HEK293 (cell line): ENCODE data around the gene SERPINA6.

Experiments used
- CTCF ChIA-PET: fragments of 350-600 bp; formaldehyde crosslinking; extraction: SDS; loops from one replicate; lab custom pipeline; 2021; ENCODE audit warnings: antibody characterized with exemption; lab: Yijun Ruan, JAX
- POLR2A ChIA-PET: fragments of 300-600 bp; formaldehyde crosslinking; extraction: SDS; loops from one replicate; lab custom pipeline; 2020; ENCODE audit warnings: antibody characterized with exemption, inconsistent platforms; lab: Yijun Ruan, JAX
- H3K27ac ChIP-seq: fragments of 200-500 bp; sonication (Bioruptor generic); 2 replicates; pipeline ENCODE4 v1.5.1; 2014; ENCODE audit warnings: low read depth, low read length, control low read depth, inconsistent platforms; ENCODE audit errors: extremely low read depth
- H3K36me3 ChIP-seq, 2 experiments: fragments of 200-500 bp in 1 of 2; sonication (Bioruptor generic) in 1 of 2; 1 replicate in 1 of 2; 2 replicates in 1 of 2; pipeline ENCODE4 v1.5.1; 2014 to 2017; ENCODE audit warnings: inconsistent platforms in 2 of 2, low read length in 2 of 2; ENCODE audit not compliant: control insufficient read depth in 2 of 2, insufficient read depth in 1 of 2
- H3K4me1 ChIP-seq: fragments of 200-500 bp; sonication (Bioruptor generic); 2 replicates; pipeline ENCODE4 v1.5.1; 2014; ENCODE audit warnings: mild to moderate bottlenecking, low read length, inconsistent platforms; ENCODE audit not compliant: control insufficient read depth, insufficient read depth
- H3K4me3 ChIP-seq: 2 replicates; pipeline ENCODE4 v1.5.1; 2011; ENCODE audit warnings: low read depth, mild to moderate bottlenecking, control low read depth, low read length, moderate library complexity
- H3K9me3 ChIP-seq: fragments of 200-500 bp; sonication (Bioruptor generic); 2 replicates; pipeline ENCODE4 v1.5.1; 2014; ENCODE audit warnings: low read depth, low read length, inconsistent platforms; ENCODE audit not compliant: control insufficient read depth, insufficient read depth
- BCL11A ChIP-seq: fragments of 450-650 bp; formaldehyde crosslinking; IDR thresholded peaks from 2 replicates; pipeline ENCODE4 v1.5.1; 2016; ENCODE audit warnings: low read depth, missing biosample characterization, missing genetic modification characterization
- KLF8 ChIP-seq: fragments of 450-650 bp; formaldehyde crosslinking; IDR thresholded peaks from 2 replicates; pipeline ENCODE4 v1.5.1; 2016; ENCODE audit warnings: missing biosample characterization, missing genetic modification characterization
- PATZ1 ChIP-seq: fragments of 450-650 bp; formaldehyde crosslinking; IDR thresholded peaks from 2 replicates; pipeline ENCODE4 v1.5.1; 2016; ENCODE audit warnings: missing biosample characterization, missing genetic modification characterization
- REPIN1 ChIP-seq: fragments of 450-650 bp; formaldehyde crosslinking; IDR thresholded peaks from 2 replicates; pipeline ENCODE4 v1.5.1; 2017; ENCODE audit warnings: missing biosample characterization, missing genetic modification characterization, low read depth
- SALL2 ChIP-seq: fragments of 450-650 bp; formaldehyde crosslinking; IDR thresholded peaks from 2 replicates; pipeline ENCODE4 v1.5.0; 2017; ENCODE audit warnings: missing biosample characterization, mild to moderate bottlenecking, missing genetic modification characterization, borderline replicate concordance
- SCRT2 ChIP-seq: fragments of 450-650 bp; formaldehyde crosslinking; IDR thresholded peaks from 2 replicates; pipeline ENCODE4 v1.5.1; 2016; ENCODE audit warnings: missing biosample characterization, missing genetic modification characterization
- TCF7L2 ChIP-seq: IDR thresholded peaks from 2 replicates; pipeline ENCODE4 v1.6.1; 2011; ENCODE audit warnings: low read depth, mild to moderate bottlenecking, inconsistent platforms, low read length, moderate library complexity, borderline replicate concordance
- TRIM28 ChIP-seq: IDR thresholded peaks from 2 replicates; pipeline ENCODE4 v1.6.1; 2011; ENCODE audit warnings: low read length, control low read depth, borderline replicate concordance
- WT1 ChIP-seq: fragments of 450-650 bp; formaldehyde crosslinking; IDR thresholded peaks from 2 replicates; pipeline ENCODE4 v1.5.1; 2016; ENCODE audit warnings: missing biosample characterization, missing genetic modification characterization
- ZEB2 ChIP-seq: fragments of 450-650 bp; formaldehyde crosslinking; IDR thresholded peaks from 2 replicates; pipeline ENCODE4 v1.5.1; 2016; ENCODE audit warnings: missing biosample characterization, missing genetic modification characterization
- ZNF157 ChIP-seq: fragments of 450-650 bp; formaldehyde crosslinking; IDR thresholded peaks from 2 replicates; pipeline ENCODE4 v1.5.1; 2016; ENCODE audit warnings: missing biosample characterization, missing genetic modification characterization
- ZNF2 ChIP-seq: fragments of 450-650 bp; formaldehyde crosslinking; IDR thresholded peaks from 2 replicates; pipeline ENCODE4 v1.5.1; 2016; ENCODE audit warnings: missing biosample characterization, missing genetic modification characterization
- ZNF211 ChIP-seq: fragments of 450-650 bp; formaldehyde crosslinking; IDR thresholded peaks from 2 replicates; pipeline ENCODE4 v1.5.1; 2016; ENCODE audit warnings: low read depth, missing biosample characterization, missing genetic modification characterization
- ZNF214 ChIP-seq: fragments of 450-650 bp; formaldehyde crosslinking; IDR thresholded peaks from 2 replicates; pipeline ENCODE4 v1.5.1; 2017; ENCODE audit warnings: missing biosample characterization, mild to moderate bottlenecking, missing genetic modification characterization, borderline replicate concordance
- ZNF248 ChIP-seq: fragments of 450-650 bp; formaldehyde crosslinking; IDR thresholded peaks from 2 replicates; pipeline ENCODE4 v1.5.1; 2017; ENCODE audit warnings: missing biosample characterization, missing genetic modification characterization
- ZNF292 ChIP-seq: fragments of 450-650 bp; formaldehyde crosslinking; IDR thresholded peaks from 2 replicates; pipeline ENCODE4 v1.5.1; 2016; ENCODE audit warnings: low read depth, missing biosample characterization, missing genetic modification characterization, borderline replicate concordance
- ZNF324 ChIP-seq: fragments of 450-650 bp; formaldehyde crosslinking; IDR thresholded peaks from 2 replicates; pipeline ENCODE4 v1.5.1; 2016; ENCODE audit warnings: missing biosample characterization, missing genetic modification characterization
- ZNF354C ChIP-seq: fragments of 450-650 bp; formaldehyde crosslinking; IDR thresholded peaks from 2 replicates; pipeline ENCODE4 v1.5.1; 2016; ENCODE audit warnings: missing biosample characterization, missing genetic modification characterization, low read depth, borderline replicate concordance
- ZNF433 ChIP-seq: fragments of 450-650 bp; formaldehyde crosslinking; IDR thresholded peaks from 2 replicates; pipeline ENCODE4 v1.5.1; 2016; ENCODE audit warnings: missing biosample characterization, missing genetic modification characterization, low read depth
- ZNF48 ChIP-seq: fragments of 450-650 bp; formaldehyde crosslinking; IDR thresholded peaks from 2 replicates; pipeline ENCODE4 v1.5.1; 2016; ENCODE audit warnings: missing biosample characterization, missing genetic modification characterization
- ZNF544 ChIP-seq: fragments of 450-650 bp; formaldehyde crosslinking; IDR thresholded peaks from 2 replicates; pipeline ENCODE4 v1.5.0; 2017; ENCODE audit warnings: missing biosample characterization, missing genetic modification characterization
- ZNF664 ChIP-seq: fragments of 450-650 bp; formaldehyde crosslinking; IDR thresholded peaks from 2 replicates; pipeline ENCODE4 v1.5.1; 2016; ENCODE audit warnings: missing biosample characterization, missing genetic modification characterization
- ZNF692 ChIP-seq: fragments of 450-650 bp; formaldehyde crosslinking; IDR thresholded peaks from 2 replicates; pipeline ENCODE4 v1.5.1; 2016; ENCODE audit warnings: missing biosample characterization, missing genetic modification characterization
- ZNF747 ChIP-seq: fragments of 450-650 bp; formaldehyde crosslinking; IDR thresholded peaks from 2 replicates; pipeline ENCODE4 v1.5.1; 2016; ENCODE audit warnings: missing biosample characterization, missing genetic modification characterization
- ZSCAN23 ChIP-seq: fragments of 450-650 bp; formaldehyde crosslinking; IDR thresholded peaks from 2 replicates; pipeline ENCODE4 v1.5.1; 2016; ENCODE audit warnings: missing biosample characterization, missing genetic modification characterization
- ZSCAN5A ChIP-seq: fragments of 450-650 bp; formaldehyde crosslinking; IDR thresholded peaks from 2 replicates; pipeline ENCODE4 v1.5.1; 2016; ENCODE audit warnings: missing biosample characterization, missing genetic modification characterization
- TF ChIP-seq, protein P1 (sequence below): fragments of 450-650 bp; formaldehyde crosslinking; IDR thresholded peaks from 2 replicates; pipeline ENCODE4 v1.5.1; 2017; ENCODE audit warnings: missing biosample characterization, missing genetic modification characterization

Gene SERPINA6

GRCh38 chr14:94364037-94364436 is 40.9 kb upstream of the SERPINA6 start:
- CTCF ChIA-PET: no interaction called here
- TF ChIP-seq PATZ1 (tag by site-specific recombination): no peak
- no peak for TF ChIP-seq ZNF747 (tag by site-specific recombination)
- no peak for TF ChIP-seq ZNF248 (tag by site-specific recombination)
- no peak for TF ChIP-seq BCL11A
- TF ChIP-seq ZNF48 (tag by site-specific recombination): no peak
- no peak for TF ChIP-seq ZSCAN23 (tag by site-specific recombination)
- no peak for TF ChIP-seq REPIN1
- TF ChIP-seq ZNF211: no peak
- TF ChIP-seq ZNF2: no peak
- TF ChIP-seq ZNF544: no peak
- TF ChIP-seq, protein P1, sequence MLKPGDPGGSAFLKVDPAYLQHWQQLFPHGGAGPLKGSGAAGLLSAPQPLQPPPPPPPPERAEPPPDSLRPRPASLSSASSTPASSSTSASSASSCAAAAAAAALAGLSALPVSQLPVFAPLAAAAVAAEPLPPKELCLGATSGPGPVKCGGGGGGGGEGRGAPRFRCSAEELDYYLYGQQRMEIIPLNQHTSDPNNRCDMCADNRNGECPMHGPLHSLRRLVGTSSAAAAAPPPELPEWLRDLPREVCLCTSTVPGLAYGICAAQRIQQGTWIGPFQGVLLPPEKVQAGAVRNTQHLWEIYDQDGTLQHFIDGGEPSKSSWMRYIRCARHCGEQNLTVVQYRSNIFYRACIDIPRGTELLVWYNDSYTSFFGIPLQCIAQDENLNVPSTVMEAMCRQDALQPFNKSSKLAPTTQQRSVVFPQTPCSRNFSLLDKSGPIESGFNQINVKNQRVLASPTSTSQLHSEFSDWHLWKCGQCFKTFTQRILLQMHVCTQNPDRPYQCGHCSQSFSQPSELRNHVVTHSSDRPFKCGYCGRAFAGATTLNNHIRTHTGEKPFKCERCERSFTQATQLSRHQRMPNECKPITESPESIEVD: no peak
- no peak for TF ChIP-seq SALL2 (tag by site-specific recombination)
- no peak for TF ChIP-seq ZNF692
- TF ChIP-seq ZNF433 (tag by site-specific recombination): no peak
- no peaks in the 10 kb centered on the region for H3K36me3 ChIP-seq
- no peaks in the 10 kb centered on the region for H3K9me3 ChIP-seq
- POLR2A ChIA-PET: no interaction called here
- H3K4me1 ChIP-seq: no peaks in the 10 kb centered on the region
- no peak overlapping the region for H3K4me3 ChIP-seq
- no peak overlapping the region for H3K27ac ChIP-seq

- CTCF ChIA-PET: no interaction called here
- TF ChIP-seq SCRT2 (tag by site-specific recombination) (no peak), ZNF157 (tag by site-specific recombination) (no peak), TRIM28 (no peak), TCF7L2 (no peak), ZNF324 (tag by site-specific recombination) (no peak), ZSCAN5A (no peak), ZNF664 (tag by site-specific recombination) (no peak), ZEB2 (tag by site-specific recombination) (no peak), KLF8 (tag by site-specific recombination) (no peak), ZNF354C (tag by site-specific recombination) (no peak), ZNF214 (tag by site-specific recombination) (no peak), ZNF292 (tag by site-specific recombination) (no peak), WT1 (tag by site-specific recombination) (no peak), REPIN1 (no peak)
- TF ChIP-seq, all 188 proteins: peak for 0
- POLR2A ChIA-PET: no interaction called here
- H3K4me1 ChIP-seq: no peaks in the 10 kb centered on the region
- no peak overlapping the region for H3K4me3 ChIP-seq
- H3K9me3 ChIP-seq: no peaks in the 10 kb centered on the region
- no peaks in the 10 kb centered on the region for H3K36me3 ChIP-seq
- H3K27ac ChIP-seq: no peak overlapping the region
Measured at GRCh38 chr14:94363151-94363624, 40.1 kb upstream of the SERPINA6 start.
